Natural killer cell treated with Interleukin-12 subunit alpha and Interleukin-12 subunit beta and Interleukin-15 and Interleukin-18, amount 100 ng/mL, for 72 hours (primary cell): ENCODE measurements around the gene NOVA1. TPM values are rescaled to one million over a fixed set of nuclear protein-coding genes. Genes with fewer than 3 reads are reported as not detected.
"Not testable (repeated sequence)": the region's sequence is repeated elsewhere in the genome, so short reads cannot be mapped to it uniquely, and the experiment has no call there.

Source experiments
- ATAC-seq, 2 donors: fragments of 150-1000 bp; cut with Tn5 transposase in 1 of 2; sonication (Bioruptor Pico), chemical (Tn5 transposase) in 1 of 2; 2 replicates each; pipeline ENCODE4 v1.10.0; 2021
- DNase-seq: peaks from one replicate; pipeline ENCODE4 v3.0.0; 2022; ENCODE audit warnings: low spot score
- H3K27ac Mint-ChIP-seq, 2 donors: 1 replicate in 1 of 2; 2 replicates in 1 of 2; pipeline ENCODE4 v1.8.0; 2022; ENCODE audit warnings: mixed read lengths in 2 of 2, mild to moderate bottlenecking in 1 of 2, moderate library complexity in 1 of 2
- H3K27me3 Mint-ChIP-seq, 2 donors: 1 replicate in 1 of 2; 2 replicates in 1 of 2; pipeline ENCODE4 v1.8.0; 2022; ENCODE audit warnings: mixed read lengths in 2 of 2
- H3K36me3 Mint-ChIP-seq: one replicate; pipeline ENCODE4 v1.8.0; 2022; ENCODE audit warnings: mixed read lengths
- H3K4me1 Mint-ChIP-seq, 2 donors: 1 replicate in 1 of 2; 2 replicates in 1 of 2; pipeline ENCODE4 v1.8.0; 2022; ENCODE audit warnings: low read depth in 2 of 2, mixed read lengths in 2 of 2, mild to moderate bottlenecking in 1 of 2
- H3K4me3 Mint-ChIP-seq: one replicate; pipeline ENCODE4 v1.8.0; 2022; ENCODE audit warnings: mixed read lengths
- H3K9me3 Mint-ChIP-seq: 2 replicates; pipeline ENCODE4 v1.8.0; 2022; ENCODE audit warnings: mixed read lengths
- total RNA-seq, 2 donors: library from RNA; stranded (reverse); gene quantifications; one replicate each; pipeline ENCODE4 v1.2.3, GENCODE V29; 2022

The NOVA1 gene, protein sequence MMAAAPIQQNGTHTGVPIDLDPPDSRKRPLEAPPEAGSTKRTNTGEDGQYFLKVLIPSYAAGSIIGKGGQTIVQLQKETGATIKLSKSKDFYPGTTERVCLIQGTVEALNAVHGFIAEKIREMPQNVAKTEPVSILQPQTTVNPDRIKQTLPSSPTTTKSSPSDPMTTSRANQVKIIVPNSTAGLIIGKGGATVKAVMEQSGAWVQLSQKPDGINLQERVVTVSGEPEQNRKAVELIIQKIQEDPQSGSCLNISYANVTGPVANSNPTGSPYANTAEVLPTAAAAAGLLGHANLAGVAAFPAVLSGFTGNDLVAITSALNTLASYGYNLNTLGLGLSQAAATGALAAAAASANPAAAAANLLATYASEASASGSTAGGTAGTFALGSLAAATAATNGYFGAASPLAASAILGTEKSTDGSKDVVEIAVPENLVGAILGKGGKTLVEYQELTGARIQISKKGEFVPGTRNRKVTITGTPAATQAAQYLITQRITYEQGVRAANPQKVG
- not detected for total RNA-seq

DNA sequence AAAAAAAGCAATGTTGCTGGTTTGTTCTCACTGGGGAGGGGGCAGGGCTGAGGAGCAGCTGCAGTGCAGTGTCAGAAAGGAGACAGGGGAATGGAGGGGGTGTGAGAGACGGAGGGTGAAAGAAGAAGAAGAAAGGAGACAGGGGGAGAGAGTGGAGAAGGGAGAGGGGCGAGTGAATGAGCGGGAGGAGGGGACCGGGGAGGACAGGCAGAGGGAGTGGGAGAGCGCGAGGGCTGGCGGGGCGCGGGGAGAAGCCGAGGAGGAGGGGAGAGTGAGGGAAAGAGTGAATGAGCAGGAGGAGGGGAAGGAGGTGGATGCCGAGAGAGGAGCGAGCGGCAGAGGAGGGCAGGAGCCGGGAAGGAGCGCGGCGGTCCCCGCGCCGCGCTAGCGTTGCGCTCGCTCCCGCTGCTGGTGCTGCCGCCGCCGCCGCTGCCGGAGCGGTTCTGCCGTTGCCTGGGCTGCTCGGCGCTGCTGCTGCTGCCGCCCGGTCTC is at the start of gene NOVA1:
Gene NOVA1 (minus strand): TSS at position 445 of the 492 bp plus-strand sequence. CDS start 597 bp downstream, outside the sequence.
- Mint-ChIP-seq H3K4me3 (no peak within 1 kb of the TSS), H3K36me3 (no peaks in the 10 kb centered on the region), H3K4me1 (no peaks in the 10 kb centered on the region), H3K27ac (no peak within 1 kb of the TSS), H3K9me3 (peaks cover 2% of the 10 kb centered on the region), H3K27me3 (peaks cover 8 to 13% of the 10 kb centered on the region in 2 donors)
- DNase-seq = no peak
- no peak for ATAC-seq

- H3K36me3 Mint-ChIP-seq, ATAC-seq, H3K4me1 Mint-ChIP-seq, H3K4me3 Mint-ChIP-seq, H3K27ac Mint-ChIP-seq, DNase-seq, H3K27me3 Mint-ChIP-seq: not testable (repeated sequence)
- peaks cover 41% of the 10 kb centered on the region for H3K9me3 Mint-ChIP-seq
Observed at GRCh38 chr14:26645057-26645456, 47.2 kb upstream of the NOVA1 start.

DNA sequence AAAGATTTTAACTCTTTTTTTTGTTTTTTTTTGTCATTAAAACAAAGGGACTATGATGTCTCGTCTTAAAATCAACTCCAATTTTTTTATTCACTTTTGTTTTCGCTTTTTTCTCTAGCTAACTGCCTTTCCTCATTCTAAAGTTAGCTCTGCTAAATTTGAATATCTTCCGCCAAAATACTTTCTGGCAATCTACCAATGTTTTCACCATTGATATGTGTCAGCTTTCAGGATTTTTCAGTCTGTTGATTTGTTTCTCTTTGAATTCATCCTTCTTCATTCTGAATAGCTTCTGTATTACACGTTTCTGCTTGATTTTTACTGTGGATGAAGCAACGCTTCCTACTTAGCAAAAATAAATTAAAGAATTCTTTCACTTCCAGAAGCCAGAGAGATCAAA is 38.7 kb upstream of the NOVA1 start:
- no peak for ATAC-seq
- H3K4me1 Mint-ChIP-seq = no peaks in the 10 kb centered on the region

GRCh38 chr14:26634946-26635345 is 37.1 kb upstream of the NOVA1 start:
- H3K4me1 Mint-ChIP-seq, H3K27me3 Mint-ChIP-seq, H3K27ac Mint-ChIP-seq, H3K4me3 Mint-ChIP-seq, ATAC-seq, H3K9me3 Mint-ChIP-seq, H3K36me3 Mint-ChIP-seq, DNase-seq: not testable (repeated sequence)

More for the DNA sequence above, 38.7 kb upstream of the NOVA1 start:
- Mint-ChIP-seq H3K9me3 (peaks cover 12% of the 10 kb centered on the region), H3K27me3 (no peaks in the 10 kb centered on the region), H3K36me3 (peaks cover 6% of the 10 kb centered on the region), H3K4me3 (no peak overlapping the region), H3K27ac (no peak overlapping the region)
- no peak for DNase-seq

GRCh38 chr14:26626256-26626655 is 28.4 kb upstream of the NOVA1 start:
- H3K36me3 Mint-ChIP-seq = no peaks in the 10 kb centered on the region
- ATAC-seq (no peak), DNase-seq (no peak)
- no peaks in the 10 kb centered on the region for H3K4me1 Mint-ChIP-seq
- peaks cover 25% of the 10 kb centered on the region for H3K9me3 Mint-ChIP-seq
- no peaks in the 10 kb centered on the region for H3K27me3 Mint-ChIP-seq
- no peak overlapping the region for H3K4me3 Mint-ChIP-seq
- no peak overlapping the region for H3K27ac Mint-ChIP-seq

DNA sequence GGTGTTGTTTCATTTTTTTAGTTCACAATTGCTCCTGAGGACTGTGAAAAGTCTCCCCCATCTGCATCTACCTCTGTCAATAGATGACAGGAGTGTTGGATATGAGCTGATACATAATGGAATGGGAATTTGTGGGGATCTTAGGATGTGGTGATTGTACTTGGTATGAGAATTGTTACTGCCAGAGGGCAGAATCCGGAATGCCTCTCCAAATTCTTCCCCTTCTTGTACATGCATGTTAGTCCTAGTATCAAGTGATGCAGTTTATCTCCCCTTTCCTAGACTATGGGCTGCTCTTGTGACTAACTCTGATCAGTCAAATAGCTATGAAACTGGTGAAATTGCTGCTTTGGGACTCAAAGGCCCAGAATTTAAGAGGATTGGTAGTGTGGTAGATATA is 24.8 kb upstream of the NOVA1 start:
- Mint-ChIP-seq H3K9me3 (peaks cover 27% of the 10 kb centered on the region), H3K36me3 (no peaks in the 10 kb centered on the region), H3K4me1 (no peaks in the 10 kb centered on the region), H3K27ac (no peak overlapping the region), H3K4me3 (no peak overlapping the region), H3K27me3 (no peaks in the 10 kb centered on the region)
- DNase-seq (no peak), ATAC-seq (no peak)

GRCh38 chr14:26621807-26622560 is 24.2 kb upstream of the NOVA1 start:
- no peaks in the 10 kb centered on the region for H3K27me3 Mint-ChIP-seq
- peaks cover 27% of the 10 kb centered on the region for H3K9me3 Mint-ChIP-seq
- H3K4me3 Mint-ChIP-seq = no peak overlapping the region
- ATAC-seq = no peak
- no peaks in the 10 kb centered on the region for H3K36me3 Mint-ChIP-seq
- no peaks in the 10 kb centered on the region for H3K4me1 Mint-ChIP-seq
- DNase-seq = no peak
- no peak overlapping the region for H3K27ac Mint-ChIP-seq

DNA sequence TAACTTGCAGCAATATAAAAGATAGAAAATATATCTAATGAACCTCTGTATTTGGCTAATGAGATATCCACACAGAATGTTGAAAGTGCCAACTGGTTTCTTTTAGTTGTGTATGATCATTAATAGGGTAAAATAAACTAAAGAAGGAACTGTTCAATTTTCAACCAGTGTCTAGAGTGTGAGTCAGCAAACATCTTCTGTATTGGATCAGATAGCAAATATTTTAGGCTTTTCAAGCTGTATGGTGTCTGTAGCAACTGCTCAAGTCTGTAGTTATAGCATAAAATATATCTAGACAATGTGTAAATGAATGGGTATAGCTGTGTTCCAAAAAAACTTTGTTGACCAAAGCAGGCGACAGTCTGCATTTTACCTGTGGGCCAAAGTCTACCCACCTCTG is 23.5 kb upstream of the NOVA1 start:
- Mint-ChIP-seq H3K27ac (no peak overlapping the region), H3K4me1 (no peaks in the 10 kb centered on the region), H3K36me3 (no peaks in the 10 kb centered on the region), H3K9me3 (peaks cover 21% of the 10 kb centered on the region), H3K4me3 (no peak overlapping the region), H3K27me3 (no peaks in the 10 kb centered on the region)
- DNase-seq (no peak), ATAC-seq (no peak)

DNA sequence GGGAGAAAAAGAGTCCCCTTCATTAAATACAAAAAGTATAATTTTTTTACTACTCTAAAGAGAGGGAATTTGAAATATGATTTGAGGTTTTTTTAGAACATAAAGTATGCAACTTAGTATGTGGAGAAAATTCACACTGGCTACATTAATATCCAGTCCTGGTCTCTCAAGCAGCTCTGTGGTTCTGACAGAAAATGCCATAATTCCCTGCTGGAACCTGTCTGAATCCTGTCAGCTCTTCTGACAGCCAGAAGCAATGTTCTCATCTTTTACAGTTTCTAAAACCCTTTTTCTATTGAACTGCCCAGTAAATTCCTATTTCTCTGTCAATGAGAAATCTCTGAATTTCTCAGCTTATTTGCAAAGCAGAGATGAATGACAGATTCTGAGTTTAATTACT is 13.4 kb upstream of the NOVA1 start:
- H3K27me3 Mint-ChIP-seq = no peaks in the 10 kb centered on the region
- no peak for DNase-seq
- peaks cover 15% of the 10 kb centered on the region for H3K9me3 Mint-ChIP-seq
- H3K4me3 Mint-ChIP-seq = no peak overlapping the region
- no peaks in the 10 kb centered on the region for H3K4me1 Mint-ChIP-seq
- ATAC-seq = no peak
- no peak overlapping the region for H3K27ac Mint-ChIP-seq
- H3K36me3 Mint-ChIP-seq = peaks cover 6% of the 10 kb centered on the region

GRCh38 chr14:26606729-26607312 is 9.0 kb upstream of the NOVA1 start:
- Mint-ChIP-seq H3K27me3 (no peaks in the 10 kb centered on the region), H3K27ac (no peak overlapping the region)
- no peak for ATAC-seq

GRCh38 chr14:26605602-26606001 is 7.8 kb upstream of the NOVA1 start:
- Mint-ChIP-seq H3K4me1 (no peaks in the 10 kb centered on the region), H3K27me3 (no peaks in the 10 kb centered on the region), H3K4me3 (no peak overlapping the region), H3K36me3 (no peaks in the 10 kb centered on the region), H3K9me3 (peaks cover 6% of the 10 kb centered on the region), H3K27ac (no peak overlapping the region)
- ATAC-seq (no peak), DNase-seq (no peak)

More at GRCh38 chr14:26606729-26607312, 9.0 kb upstream of the NOVA1 start:
- Mint-ChIP-seq H3K4me1 (no peaks in the 10 kb centered on the region), H3K36me3 (no peaks in the 10 kb centered on the region), H3K4me3 (no peak overlapping the region), H3K9me3 (peaks cover 7% of the 10 kb centered on the region)
- no peak for DNase-seq

GRCh38 chr14:26602902-26603301 is 5.1 kb upstream of the NOVA1 start:
- no peak for ATAC-seq
- DNase-seq = no peak
- no peak overlapping the region for H3K4me3 Mint-ChIP-seq
- no peaks in the 10 kb centered on the region for H3K4me1 Mint-ChIP-seq
- H3K36me3 Mint-ChIP-seq = no peaks in the 10 kb centered on the region
- H3K27me3 Mint-ChIP-seq = peaks cover 6 to 8% of the 10 kb centered on the region in 2 donors
- no peak overlapping the region for H3K27ac Mint-ChIP-seq
- peaks cover 3% of the 10 kb centered on the region for H3K9me3 Mint-ChIP-seq

DNA sequence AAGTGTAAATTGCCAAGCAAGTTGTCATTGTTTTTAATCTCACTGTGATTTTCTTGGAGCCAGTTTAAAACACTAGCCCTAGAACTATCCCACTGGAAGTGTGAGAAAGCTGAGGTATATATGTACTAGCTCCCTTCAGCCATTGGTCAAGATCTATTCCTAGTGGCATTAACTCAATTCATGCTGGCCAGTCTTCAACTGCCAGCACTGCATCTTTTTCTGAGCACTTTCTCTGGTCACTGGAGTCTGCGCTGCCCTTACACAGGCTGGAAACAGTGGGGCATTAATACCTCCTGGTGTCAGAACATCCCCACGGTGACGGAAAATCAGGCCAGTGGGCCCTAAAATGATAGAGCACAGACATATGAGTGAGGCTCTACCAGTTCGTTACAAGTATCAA is 4.0 kb upstream of the NOVA1 start:
- ATAC-seq (no peak), DNase-seq (no peak)
- peaks cover 8 to 13% of the 10 kb centered on the region in 2 donors for H3K27me3 Mint-ChIP-seq
- H3K4me1 Mint-ChIP-seq = no peaks in the 10 kb centered on the region
- no peak overlapping the region for H3K4me3 Mint-ChIP-seq
- H3K9me3 Mint-ChIP-seq = peaks cover 2% of the 10 kb centered on the region
- H3K36me3 Mint-ChIP-seq = no peaks in the 10 kb centered on the region
- H3K27ac Mint-ChIP-seq = no peak overlapping the region

GRCh38 chr14:26599291-26599690 is 1.5 kb upstream of the NOVA1 start:
- H3K36me3 Mint-ChIP-seq = no peaks in the 10 kb centered on the region
- peaks cover 2% of the 10 kb centered on the region for H3K9me3 Mint-ChIP-seq
- ATAC-seq (no peak), DNase-seq (no peak)
- peaks cover 8 to 13% of the 10 kb centered on the region in 2 donors for H3K27me3 Mint-ChIP-seq
- no peak overlapping the region for H3K27ac Mint-ChIP-seq
- no peak overlapping the region for H3K4me3 Mint-ChIP-seq
- H3K4me1 Mint-ChIP-seq = no peaks in the 10 kb centered on the region
